Effector CD8-positive, alpha-beta T cell (primary cell): ENCODE measurements around the gene PCDHGB3.
"Not testable (repeated sequence)": the region's sequence is repeated elsewhere in the genome, so short reads cannot be mapped to it uniquely, and the experiment has no call there.

Source experiments
- DNase-seq: peaks from one replicate; lab custom pipeline; 2025; lab: John Stamatoyannopoulos, UW

PCDHGB3 gene

DNA sequence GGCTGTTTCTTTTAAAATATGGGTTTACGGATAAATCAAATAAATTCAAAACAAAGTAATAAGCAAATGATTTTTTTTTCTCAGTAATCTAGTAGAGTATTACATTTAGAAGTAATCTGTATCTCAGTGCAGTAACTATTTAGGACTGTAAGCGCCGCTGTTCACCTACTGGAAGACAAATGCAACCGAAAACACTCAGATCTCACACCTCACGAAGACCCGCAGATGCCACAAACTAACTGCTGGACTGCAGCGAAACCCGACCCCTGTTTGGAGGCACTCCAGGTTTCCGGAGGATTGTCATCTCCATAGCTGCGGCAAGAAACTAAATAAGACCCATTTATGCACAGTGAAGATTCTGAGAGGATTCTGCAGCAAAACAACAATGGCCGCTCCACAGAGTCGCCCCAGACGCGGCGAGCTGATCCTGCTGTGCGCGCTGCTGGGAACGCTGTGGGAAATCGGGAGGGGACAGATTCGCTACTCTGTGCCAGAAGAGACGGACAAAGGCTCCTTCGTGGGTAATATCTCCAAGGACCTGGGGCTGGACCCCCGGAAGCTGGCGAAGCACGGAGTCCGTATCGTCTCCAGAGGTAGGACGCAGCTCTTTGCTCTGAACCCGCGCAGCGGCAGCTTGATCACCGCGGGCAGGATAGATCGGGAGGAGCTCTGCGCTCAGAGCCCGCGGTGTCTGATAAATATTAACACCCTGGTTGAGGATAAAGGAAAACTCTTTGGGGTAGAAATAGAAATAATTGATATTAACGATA, 22.6 kb downstream of the PCDHGB3 start, which contains the start of gene PCDHGA8:
Gene PCDHGA8, plus strand, starts transcription at position 205 of the 770 bp plus-strand sequence. Its CDS starts 181 bp downstream, at position 386.
- no peak for DNase-seq

DNA sequence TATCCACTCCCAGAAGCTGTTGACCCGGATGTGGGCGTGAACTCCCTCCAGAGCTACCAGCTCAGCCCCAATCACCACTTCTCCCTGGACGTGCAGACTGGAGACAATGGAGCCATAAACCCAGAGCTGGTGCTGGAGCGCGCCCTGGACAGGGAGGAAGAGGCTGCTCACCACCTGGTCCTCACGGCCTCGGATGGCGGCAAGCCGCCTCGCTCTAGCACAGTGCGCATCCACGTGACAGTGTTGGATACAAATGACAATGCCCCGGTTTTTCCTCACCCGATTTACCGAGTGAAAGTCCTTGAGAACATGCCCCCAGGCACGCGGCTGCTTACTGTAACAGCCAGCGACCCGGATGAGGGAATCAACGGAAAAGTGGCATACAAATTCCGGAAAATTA, 23.2 kb downstream of the PCDHGB3 start:
- no peak for DNase-seq

DNA sequence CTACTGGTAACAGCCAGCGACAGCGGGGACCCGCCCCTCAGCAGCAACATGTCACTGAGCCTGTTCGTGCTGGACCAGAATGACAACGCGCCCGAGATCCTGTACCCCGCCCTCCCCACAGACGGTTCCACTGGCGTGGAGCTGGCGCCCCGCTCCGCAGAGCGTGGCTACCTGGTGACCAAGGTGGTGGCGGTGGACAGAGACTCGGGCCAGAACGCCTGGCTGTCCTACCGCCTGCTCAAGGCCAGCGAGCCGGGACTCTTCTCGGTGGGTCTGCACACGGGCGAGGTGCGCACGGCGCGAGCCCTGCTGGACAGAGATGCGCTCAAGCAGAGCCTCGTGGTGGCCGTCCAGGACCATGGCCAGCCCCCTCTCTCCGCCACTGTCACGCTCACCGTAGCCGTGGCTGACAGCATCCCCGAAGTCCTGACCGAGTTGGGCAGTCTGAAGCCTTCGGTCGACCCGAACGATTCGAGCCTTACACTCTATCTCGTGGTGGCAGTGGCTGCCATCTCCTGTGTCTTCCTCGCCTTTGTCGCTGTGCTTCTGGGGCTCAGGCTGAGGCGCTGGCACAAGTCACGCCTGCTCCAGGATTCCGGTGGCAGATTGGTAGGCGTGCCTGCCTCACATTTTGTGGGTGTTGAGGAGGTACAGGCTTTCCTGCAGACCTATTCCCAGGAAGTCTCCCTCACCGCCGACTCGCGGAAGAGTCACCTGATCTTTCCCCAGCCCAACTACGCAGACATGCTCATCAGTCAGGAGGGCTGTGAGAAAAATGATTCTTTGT, 24.6 kb downstream of the PCDHGB3 start:
- not testable (repeated sequence) for DNase-seq

DNA sequence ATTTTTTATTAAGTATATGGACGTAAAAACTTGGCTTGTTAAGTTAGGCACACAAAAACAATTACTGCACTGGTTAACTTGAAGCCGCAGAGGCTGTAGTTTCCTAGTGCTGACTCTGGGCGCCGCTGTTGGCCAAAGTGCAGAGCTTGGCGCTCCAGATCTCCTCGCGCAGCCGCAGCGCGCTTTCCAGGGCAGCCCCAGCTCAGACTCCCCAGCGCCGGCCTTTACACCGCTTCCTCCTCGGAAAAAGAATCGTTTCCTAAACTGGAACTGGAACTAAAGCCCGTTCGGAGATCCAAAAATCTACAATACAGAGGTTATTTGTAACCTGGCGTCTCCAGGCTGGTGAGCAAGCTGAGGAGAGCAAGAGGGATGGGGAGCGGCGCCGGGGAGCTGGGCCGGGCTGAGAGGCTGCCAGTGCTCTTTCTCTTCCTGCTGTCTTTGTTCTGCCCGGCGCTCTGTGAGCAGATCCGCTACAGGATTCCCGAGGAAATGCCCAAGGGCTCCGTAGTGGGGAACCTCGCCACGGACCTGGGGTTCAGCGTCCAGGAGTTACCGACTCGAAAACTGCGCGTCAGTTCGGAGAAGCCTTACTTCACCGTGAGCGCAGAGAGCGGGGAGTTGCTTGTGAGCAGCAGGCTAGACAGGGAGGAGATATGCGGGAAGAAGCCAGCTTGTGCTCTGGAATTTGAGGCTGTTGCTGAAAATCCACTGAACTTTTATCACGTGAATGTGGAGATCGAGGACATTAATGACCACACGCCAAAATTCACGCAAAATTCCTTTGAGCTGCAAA, 27.9 kb downstream of the PCDHGB3 start, which contains the start of gene PCDHGB5:
Gene PCDHGB5, plus strand, starts transcription at position 192 of the 796 bp plus-strand sequence. Its CDS starts 181 bp downstream, at position 373.
- DNase-seq = not testable (repeated sequence)

DNA sequence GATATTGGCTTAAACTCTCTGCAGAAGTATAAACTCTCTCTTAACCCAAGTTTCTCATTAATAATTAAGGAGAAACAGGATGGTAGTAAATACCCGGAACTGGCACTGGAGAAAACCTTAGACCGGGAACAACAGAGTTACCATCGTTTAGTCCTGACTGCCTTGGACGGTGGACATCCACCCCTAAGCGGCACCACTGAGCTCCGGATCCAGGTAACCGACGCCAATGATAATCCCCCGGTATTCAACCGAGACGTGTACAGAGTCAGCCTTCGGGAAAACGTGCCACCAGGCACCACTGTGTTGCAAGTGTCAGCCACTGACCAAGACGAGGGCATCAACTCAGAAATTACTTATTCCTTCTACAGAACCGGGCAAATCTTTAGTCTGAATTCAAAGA, 28.6 kb downstream of the PCDHGB3 start:
- no peak for DNase-seq

DNA sequence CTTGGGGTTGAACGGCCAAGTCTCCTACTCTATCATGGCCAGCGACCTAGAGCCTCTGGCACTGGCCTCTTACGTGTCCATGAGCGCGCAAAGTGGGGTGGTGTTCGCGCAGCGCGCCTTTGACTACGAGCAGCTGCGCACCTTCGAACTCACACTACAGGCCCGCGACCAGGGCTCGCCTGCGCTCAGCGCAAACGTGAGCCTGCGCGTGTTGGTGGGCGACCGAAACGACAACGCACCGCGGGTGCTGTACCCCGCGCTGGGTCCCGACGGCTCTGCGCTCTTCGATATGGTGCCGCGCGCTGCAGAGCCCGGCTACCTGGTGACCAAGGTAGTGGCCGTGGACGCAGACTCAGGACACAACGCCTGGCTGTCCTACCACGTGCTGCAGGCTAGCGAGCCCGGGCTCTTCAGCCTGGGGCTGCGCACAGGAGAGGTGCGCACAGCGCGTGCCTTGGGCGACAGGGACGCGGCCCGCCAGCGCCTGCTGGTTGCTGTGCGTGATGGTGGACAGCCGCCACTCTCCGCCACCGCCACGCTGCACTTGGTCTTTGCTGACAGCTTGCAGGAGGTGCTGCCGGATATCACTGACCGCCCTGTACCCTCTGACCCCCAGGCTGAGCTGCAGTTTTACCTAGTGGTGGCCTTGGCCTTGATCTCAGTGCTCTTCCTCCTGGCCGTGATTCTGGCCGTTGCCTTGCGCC, 29.7 kb downstream of the PCDHGB3 start:
- DNase-seq = no peak

DNA sequence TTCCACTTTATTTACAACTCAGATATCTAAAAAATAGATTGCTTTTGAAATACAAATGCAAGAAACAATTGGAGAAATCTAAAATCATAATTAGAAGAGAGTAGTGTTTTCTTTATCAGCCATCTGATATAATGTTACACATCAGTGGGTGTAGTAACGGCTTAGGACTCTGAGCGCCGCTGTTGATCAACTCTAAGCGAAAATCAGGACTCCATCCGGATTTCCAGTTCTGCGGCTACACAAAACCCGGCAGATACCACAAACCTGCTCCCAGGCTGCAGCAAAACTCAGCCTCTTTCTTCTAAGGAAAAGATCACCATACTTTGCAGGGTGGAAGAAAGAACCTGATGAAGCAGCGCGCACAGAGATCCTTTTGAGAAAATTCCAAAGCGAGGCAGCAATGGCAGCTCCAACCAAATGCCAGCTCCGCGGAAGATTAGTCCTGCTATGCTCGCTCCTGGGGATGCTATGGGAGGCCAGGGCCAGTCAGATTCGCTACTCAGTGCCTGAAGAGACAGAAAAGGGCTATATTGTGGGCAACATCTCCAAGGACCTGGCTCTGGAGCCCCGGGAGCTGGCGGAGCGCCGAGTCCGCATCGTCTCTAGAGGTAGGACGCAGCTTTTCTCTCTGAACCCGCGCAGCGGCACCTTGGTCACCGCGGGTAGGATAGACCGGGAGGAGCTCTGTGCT, 32.7 kb downstream of the PCDHGB3 start, which contains the start of gene PCDHGA9:
Gene PCDHGA9, plus strand, starts transcription at position 226 of the 691 bp plus-strand sequence. Its CDS starts 175 bp downstream, at position 401.
- DNase-seq = no peak

DNA sequence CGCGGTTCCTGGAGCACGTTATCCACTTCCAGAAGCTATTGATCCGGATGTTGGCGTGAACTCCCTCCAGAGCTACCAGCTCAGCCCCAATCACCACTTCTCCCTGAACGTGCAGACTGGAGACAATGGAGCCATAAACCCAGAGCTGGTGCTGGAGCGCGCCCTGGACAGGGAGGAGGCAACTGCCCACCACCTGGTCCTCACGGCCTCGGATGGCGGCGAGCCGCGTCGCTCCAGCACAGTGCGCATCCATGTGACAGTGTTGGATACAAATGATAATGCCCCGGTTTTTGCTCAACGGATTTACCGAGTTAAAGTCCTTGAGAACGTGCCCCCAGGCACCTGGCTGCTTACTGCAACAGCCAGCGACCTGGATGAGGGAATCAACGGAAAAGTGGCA, 33.3 kb downstream of the PCDHGB3 start:
- DNase-seq = no peak

DNA sequence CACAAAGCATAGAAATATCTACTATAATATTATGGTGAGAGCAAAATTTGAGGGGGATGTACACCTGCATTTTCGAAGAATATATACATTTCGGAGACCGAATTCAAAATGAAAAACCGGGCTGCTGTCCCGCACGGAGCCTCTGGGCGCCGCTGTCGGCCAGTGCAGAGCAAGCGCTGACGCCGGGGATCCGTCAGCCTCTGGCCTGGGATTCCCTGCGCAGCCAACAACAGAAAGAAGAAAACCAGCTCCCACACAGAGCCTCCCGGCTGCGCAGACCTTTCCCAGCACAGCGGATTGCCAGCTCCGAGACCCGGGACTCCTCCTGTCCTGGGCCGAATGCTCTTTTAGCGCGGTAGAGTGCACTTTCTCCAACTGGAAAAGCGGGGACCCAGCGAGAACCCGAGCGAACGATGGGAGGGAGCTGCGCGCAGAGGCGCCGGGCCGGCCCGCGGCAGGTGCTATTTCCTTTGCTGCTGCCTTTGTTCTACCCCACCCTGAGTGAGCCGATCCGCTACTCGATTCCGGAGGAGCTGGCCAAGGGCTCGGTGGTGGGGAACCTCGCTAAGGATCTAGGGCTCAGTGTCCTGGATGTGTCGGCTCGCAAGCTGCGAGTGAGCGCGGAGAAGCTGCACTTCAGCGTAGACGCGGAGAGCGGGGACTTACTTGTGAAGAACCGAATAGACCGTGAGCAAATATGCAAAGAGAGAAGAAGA, 37.9 kb downstream of the PCDHGB3 start, which contains the start of gene PCDHGB6:
Gene PCDHGB6, plus strand, starts transcription at position 232 of the 716 bp plus-strand sequence. Its CDS starts 182 bp downstream, at position 414.
- DNase-seq = not testable (repeated sequence)

DNA sequence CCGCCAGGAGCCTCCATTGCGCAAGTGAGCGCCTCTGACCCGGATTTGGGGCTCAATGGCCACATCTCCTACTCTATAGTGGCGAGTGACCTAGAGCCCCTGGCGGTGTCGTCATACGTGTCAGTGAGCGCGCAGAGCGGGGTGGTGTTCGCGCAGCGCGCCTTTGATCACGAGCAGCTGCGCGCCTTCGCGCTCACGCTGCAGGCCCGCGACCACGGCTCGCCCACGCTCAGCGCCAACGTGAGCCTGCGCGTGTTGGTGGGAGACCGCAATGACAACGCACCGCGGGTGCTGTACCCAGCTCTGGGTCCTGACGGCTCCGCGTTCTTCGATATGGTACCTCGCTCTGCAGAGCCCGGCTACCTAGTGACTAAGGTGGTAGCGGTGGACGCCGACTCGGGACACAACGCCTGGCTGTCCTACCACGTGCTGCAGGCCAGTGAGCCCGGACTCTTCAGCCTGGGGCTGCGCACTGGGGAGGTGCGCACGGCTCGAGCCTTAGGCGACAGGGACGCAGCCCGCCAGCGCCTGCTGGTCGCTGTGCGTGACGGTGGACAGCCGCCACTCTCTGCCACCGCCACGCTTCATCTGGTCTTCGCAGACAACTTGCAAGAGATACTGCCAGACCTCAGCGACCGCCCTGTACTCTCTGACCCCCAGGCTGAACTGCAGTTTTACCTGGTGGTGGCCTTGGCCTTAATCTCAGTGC, 39.7 kb downstream of the PCDHGB3 start:
- no peak for DNase-seq

DNA sequence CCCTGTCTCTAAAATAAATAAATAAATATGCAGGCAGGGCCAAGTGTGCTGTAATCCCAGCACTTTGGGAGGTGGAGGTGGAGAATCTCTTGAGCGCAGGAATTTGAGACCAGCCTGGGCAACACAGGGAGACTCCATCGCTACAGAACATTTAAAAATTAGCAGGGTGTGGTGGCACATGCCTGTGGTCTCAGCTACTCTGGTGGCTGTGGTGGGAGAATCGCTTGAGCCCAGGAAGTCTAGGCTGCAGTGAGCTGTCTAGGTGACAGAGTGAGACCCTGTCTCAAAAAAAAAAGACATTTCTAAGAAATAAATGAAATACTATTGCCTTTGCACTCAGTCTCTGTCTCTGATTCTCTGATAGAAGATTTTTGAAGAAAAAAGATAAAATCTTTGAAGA, 41.5 kb downstream of the PCDHGB3 start:
- DNase-seq = no peak

DNA sequence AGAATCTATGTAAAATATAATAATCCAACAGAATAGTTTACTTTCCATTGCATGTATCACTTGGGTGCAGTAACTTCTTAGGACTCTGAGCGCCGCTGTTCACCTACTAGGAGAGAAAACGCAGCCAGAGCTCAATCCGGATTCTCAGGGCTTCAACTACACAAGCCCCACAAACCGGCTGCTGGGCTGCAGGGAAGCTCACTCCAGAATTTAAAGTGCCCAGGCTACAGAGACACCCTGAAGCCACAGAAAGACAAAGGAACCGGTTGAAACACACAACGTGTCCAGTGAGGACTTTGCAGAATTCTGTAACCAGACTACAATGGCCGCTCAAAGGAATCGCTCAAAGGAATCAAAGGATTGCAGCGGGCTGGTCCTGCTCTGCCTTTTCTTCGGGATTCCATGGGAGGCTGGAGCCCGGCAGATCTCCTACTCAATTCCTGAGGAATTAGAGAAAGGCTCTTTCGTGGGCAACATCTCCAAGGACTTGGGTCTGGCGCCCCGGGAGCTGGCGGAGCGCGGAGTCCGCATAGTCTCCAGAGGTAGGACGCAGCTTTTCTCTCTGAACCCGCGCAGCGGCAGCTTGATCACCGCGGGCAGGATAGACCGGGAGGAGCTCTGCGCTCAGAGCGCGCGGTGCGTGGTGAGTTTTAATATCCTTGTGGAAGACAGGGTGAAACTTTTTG, 43.0 kb downstream of the PCDHGB3 start, which contains the start of gene PCDHGA10:
Gene PCDHGA10, plus strand, starts transcription at position 134 of the 686 bp plus-strand sequence. Its CDS starts 189 bp downstream, at position 323.
- peak; percentile 19 for DNase-seq

DNA sequence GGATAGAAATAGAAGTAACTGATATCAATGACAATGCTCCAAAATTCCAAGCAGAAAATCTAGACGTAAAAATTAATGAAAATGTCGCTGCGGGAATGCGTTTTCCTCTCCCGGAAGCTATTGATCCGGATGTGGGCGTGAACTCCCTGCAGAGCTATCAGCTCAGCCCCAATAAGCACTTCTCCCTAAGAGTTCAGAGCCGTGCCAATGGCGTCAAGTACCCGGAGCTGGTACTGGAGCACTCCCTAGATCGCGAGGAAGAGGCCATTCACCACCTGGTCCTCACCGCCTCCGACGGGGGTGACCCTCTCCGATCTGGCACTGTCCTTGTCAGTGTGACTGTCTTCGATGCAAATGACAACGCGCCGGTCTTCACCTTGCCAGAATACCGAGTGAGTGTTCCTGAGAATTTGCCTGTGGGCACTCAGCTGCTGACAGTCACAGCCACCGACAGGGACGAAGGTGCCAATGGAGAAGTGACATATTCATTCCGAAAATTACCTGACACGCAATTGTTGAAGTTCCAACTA, 43.6 kb downstream of the PCDHGB3 start:
- DNase-seq = no peak

DNA sequence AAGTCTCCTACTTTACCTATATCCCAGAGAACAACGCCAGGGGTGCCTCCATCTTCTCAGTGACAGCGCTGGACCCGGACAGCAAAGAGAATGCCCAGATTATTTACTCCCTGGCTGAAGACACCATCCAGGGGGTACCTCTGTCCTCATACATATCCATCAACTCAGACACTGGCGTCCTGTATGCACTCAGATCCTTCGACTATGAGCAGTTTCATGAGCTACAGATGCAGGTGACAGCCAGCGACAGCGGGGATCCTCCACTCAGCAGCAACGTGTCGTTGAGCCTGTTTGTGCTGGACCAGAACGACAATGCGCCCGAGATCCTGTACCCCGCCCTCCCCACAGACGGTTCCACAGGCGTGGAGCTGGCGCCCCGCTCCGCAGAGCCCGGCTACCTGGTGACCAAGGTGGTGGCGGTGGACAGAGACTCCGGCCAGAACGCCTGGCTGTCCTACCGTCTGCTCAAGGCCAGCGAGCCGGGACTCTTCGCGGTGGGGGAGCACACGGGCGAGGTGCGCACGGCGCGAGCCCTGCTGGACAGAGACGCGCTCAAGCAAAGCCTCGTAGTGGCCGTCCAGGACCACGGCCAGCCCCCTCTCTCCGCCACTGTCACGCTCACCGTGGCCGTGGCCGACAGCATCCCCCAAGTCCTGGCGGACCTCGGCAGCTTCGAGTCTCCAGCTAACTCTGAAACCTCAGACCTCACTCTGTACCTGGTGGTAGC, 44.7 kb downstream of the PCDHGB3 start:
- DNase-seq = not testable (repeated sequence)

DNA sequence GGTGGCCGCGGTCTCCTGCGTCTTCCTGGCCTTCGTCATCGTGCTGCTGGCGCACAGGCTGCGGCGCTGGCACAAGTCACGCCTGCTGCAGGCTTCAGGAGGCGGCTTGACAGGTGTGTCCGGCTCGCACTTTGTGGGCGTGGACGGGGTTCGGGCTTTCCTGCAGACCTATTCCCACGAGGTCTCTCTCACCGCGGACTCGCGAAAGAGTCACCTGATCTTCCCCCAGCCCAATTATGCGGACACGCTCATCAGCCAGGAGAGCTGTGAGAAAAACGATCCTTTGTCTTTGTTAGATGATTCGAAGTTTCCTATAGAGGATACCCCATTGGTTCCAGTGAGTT, 45.2 kb downstream of the PCDHGB3 start:
- not testable (repeated sequence) for DNase-seq

DNA sequence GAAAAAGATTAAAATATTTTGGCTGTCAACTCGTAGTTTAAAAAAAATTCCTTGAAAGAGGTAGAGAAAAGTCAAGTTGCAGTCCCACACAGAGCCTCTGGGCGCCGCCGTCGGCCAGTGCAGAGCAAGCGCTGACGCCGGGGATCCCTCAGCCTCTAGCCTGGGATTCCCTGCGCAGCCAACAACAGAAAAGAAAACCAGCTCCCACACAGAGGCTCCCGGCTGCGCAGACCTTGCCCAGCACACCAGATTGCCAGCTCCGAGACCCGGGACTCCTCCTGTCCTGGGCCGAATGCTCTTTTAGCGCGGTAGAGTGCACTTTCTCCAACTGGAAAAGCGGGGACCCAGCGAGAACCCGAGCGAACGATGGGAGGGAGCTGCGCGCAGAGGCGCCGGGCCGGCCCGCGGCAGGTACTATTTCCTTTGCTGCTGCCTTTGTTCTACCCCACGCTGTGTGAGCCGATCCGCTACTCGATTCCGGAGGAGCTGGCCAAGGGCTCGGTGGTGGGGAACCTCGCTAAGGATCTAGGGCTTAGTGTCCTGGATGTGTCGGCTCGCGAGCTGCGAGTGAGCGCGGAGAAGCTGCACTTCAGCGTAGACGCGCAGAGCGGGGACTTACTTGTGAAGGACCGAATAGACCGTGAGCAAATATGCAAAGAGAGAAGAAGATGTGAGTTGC, 47.6 kb downstream of the PCDHGB3 start, which contains the start of gene PCDHGB7:
Gene PCDHGB7, plus strand, starts transcription at position 184 of the 679 bp plus-strand sequence. Its CDS starts 183 bp downstream, at position 367.
- DNase-seq = not testable (repeated sequence)
